GM21529 (cell line): ENCODE measurements around the gene MC3R.
"Not testable (repeated sequence)": the region's sequence is repeated elsewhere in the genome, so short reads cannot be mapped to it uniquely, and the experiment has no call there.

Experiments used
- ATAC-seq: cut with Tn5 transposase; IDR thresholded peaks from one replicate; pipeline ENCODE4 v1.9.1; 2021; ENCODE audit not compliant: unreplicated experiment

The MC3R gene

GRCh38 chr20:56247954-56248782 lies at the start of gene MC3R:
TSS of gene MC3R (plus strand) at chr20:56248732. CDS start at chr20:56248844, 112 bp downstream.
- no peak for ATAC-seq

GRCh38 chr20:56200456-56200855 lies 48.1 kb upstream of the MC3R start:
- no peak for ATAC-seq

- no peak for ATAC-seq
These were observed 45.9 kb upstream of the MC3R start for GRCh38 chr20:56202493-56203077.

GRCh38 chr20:56204206-56204605 lies 44.3 kb upstream of the MC3R start:
- no peak for ATAC-seq

- ATAC-seq, result no peak
These were observed 43.2 kb upstream of the MC3R start for GRCh38 chr20:56205346-56205745.

GRCh38 chr20:56207656-56208055 lies 40.9 kb upstream of the MC3R start:
- ATAC-seq, result no peak

GRCh38 chr20:56208121-56208520 lies 40.4 kb upstream of the MC3R start:
- no peak for ATAC-seq

GRCh38 chr20:56211051-56211450 lies 37.5 kb upstream of the MC3R start:
- ATAC-seq, result no peak

GRCh38 chr20:56212091-56212490 lies 36.4 kb upstream of the MC3R start:
- ATAC-seq, result no peak

GRCh38 chr20:56213321-56213720 lies 35.2 kb upstream of the MC3R start:
- no peak for ATAC-seq

- ATAC-seq, result no peak
These were observed 33.4 kb upstream of the MC3R start for GRCh38 chr20:56215115-56215514.

- ATAC-seq, result no peak
These were observed 30.7 kb upstream of the MC3R start for GRCh38 chr20:56217829-56218228.

- not testable (repeated sequence) for ATAC-seq
These were observed 27.3 kb upstream of the MC3R start for GRCh38 chr20:56221186-56221585.

GRCh38 chr20:56222201-56222600 lies 26.3 kb upstream of the MC3R start:
- no peak for ATAC-seq

GRCh38 chr20:56222945-56223344 lies 25.6 kb upstream of the MC3R start:
- ATAC-seq, result no peak

GRCh38 chr20:56223352-56223751 lies 25.2 kb upstream of the MC3R start:
- ATAC-seq, result no peak

GRCh38 chr20:56228021-56228420 lies 20.5 kb upstream of the MC3R start:
- no peak for ATAC-seq

GRCh38 chr20:56229812-56230211 lies 18.7 kb upstream of the MC3R start:
- no peak for ATAC-seq

- no peak for ATAC-seq
These were observed 14.4 kb upstream of the MC3R start for GRCh38 chr20:56234110-56234509.

GRCh38 chr20:56237335-56237734 lies 11.2 kb upstream of the MC3R start:
- no peak for ATAC-seq

- ATAC-seq, result no peak
These were observed 4.3 kb upstream of the MC3R start for GRCh38 chr20:56244259-56244658.

GRCh38 chr20:56245761-56246160 lies 2.8 kb upstream of the MC3R start:
- no peak for ATAC-seq
